ENCODE data around the gene FNBP1. TPM values are rescaled to one million over a fixed set of nuclear protein-coding genes. Genes with fewer than 3 reads are reported as not detected.
A peak's percentile ranks its signal among the peaks of the same experiment; 100 is the strongest.
"Not testable (repeated sequence)": the region's sequence is repeated elsewhere in the genome, so short reads cannot be mapped to it uniquely, and the experiment has no call there.

Gene FNBP1
- total RNA-seq, 1 experiment from 2014 or later, result 43.6 TPM

DNA sequence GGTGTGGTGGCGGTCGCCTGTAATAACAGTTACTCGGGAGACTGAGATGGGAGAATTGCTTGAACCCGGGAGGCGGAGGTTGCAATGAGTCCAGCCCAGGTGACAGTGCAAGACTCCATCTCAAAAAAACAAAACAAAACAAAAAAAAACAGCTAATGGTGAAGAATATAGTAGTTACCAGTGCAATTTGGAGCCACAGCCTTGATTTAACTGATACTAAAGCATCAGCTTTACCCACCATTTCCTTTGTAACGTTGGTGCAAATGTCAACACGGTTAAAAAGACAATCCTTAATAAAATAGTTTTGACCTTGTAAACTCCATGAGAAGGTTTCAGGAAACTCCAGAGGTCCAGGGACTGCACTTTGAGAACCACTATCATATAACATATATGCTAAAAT, 41.8 kb downstream of the FNBP1 start:
- Mint-ChIP-seq H3K9me3 (no peaks in the 10 kb centered on the region), H3K4me3 (no peak overlapping the region), H3K27me3 (ENCODE audit: low read depth) (no peaks in the 10 kb centered on the region), H3K36me3 (no peaks in the 10 kb centered on the region), H3K4me1 (peaks cover 13% of the 10 kb centered on the region), H3K27ac (no peak overlapping the region)
- CTCF ChIA-PET, result no interaction called here
- TF ChIP-seq, protein P1, sequence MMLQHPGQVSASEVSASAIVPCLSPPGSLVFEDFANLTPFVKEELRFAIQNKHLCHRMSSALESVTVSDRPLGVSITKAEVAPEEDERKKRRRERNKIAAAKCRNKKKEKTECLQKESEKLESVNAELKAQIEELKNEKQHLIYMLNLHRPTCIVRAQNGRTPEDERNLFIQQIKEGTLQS (CRISPR knock-in tag; conservative IDR thresholded peaks at IDR 0.05), result no peak
- TF ChIP-seq, protein P2, sequence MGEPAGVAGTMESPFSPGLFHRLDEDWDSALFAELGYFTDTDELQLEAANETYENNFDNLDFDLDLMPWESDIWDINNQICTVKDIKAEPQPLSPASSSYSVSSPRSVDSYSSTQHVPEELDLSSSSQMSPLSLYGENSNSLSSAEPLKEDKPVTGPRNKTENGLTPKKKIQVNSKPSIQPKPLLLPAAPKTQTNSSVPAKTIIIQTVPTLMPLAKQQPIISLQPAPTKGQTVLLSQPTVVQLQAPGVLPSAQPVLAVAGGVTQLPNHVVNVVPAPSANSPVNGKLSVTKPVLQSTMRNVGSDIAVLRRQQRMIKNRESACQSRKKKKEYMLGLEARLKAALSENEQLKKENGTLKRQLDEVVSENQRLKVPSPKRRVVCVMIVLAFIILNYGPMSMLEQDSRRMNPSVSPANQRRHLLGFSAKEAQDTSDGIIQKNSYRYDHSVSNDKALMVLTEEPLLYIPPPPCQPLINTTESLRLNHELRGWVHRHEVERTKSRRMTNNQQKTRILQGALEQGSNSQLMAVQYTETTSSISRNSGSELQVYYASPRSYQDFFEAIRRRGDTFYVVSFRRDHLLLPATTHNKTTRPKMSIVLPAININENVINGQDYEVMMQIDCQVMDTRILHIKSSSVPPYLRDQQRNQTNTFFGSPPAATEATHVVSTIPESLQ (CRISPR knock-in tag; IDR thresholded peaks at IDR 0.05), result no peak
- no peak for TF ChIP-seq TP53 (CRISPR knock-in tag; IDR thresholded peaks at IDR 0.05)
- DNase-seq (ENCODE audit: low spot score) (no peak), ATAC-seq (no peak)
- POLR2A ChIA-PET, result no interaction called here

- ChIA-PET POLR2A (interaction anchor here (0.6 to 0.7 kb wide), 2 partner anchors 20 to 1247 kb away, joined by 3 read pairs; no protein-coding TSS in a partner anchor), CTCF (no interaction called here)
- Mint-ChIP-seq H3K36me3 (peaks cover under 1% of the 10 kb centered on the region; the same call in 1 of the 2 replicates), H3K9me3 (no peaks in the 10 kb centered on the region), H3K4me3 (no peak overlapping the region), H3K27ac (peak overlapping the region; percentile 43; the same call in 1 of the 2 replicates), H3K27me3 (ENCODE audit: low read depth) (no peaks in the 10 kb centered on the region), H3K4me1 (peaks cover 19% of the 10 kb centered on the region)
- TF ChIP-seq RELA (CRISPR knock-in tag; IDR thresholded peaks at IDR 0.05; ENCODE audit: borderline replicate concordance), result no peak
- TF ChIP-seq, protein P3, sequence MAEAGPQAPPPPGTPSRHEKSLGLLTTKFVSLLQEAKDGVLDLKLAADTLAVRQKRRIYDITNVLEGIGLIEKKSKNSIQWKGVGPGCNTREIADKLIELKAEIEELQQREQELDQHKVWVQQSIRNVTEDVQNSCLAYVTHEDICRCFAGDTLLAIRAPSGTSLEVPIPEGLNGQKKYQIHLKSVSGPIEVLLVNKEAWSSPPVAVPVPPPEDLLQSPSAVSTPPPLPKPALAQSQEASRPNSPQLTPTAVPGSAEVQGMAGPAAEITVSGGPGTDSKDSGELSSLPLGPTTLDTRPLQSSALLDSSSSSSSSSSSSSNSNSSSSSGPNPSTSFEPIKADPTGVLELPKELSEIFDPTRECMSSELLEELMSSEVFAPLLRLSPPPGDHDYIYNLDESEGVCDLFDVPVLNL (CRISPR knock-in tag; IDR thresholded peaks at IDR 0.05; ENCODE audit: borderline replicate concordance, low read depth), result no peak
- no peak for TF ChIP-seq ELF4 (CRISPR knock-in tag; IDR thresholded peaks at IDR 0.05; ENCODE audit: low read depth)
- no peak for TF ChIP-seq FOXP1 (CRISPR knock-in tag; IDR thresholded peaks at IDR 0.05; ENCODE audit: borderline replicate concordance)
- ATAC-seq (no peak), DNase-seq (ENCODE audit: low spot score) (no peak)
These were observed 43.9 kb downstream of the FNBP1 start for GRCh38 chr9:129999141-129999510.

GRCh38 chr9:129998491-129999140, 44.4 kb downstream of the FNBP1 start:
- peak overlapping the region; percentile 43 for H3K27ac Mint-ChIP-seq
- CTCF ChIA-PET, result interaction anchor here (0.7 kb wide), 1 partner anchor 31 kb away, joined by 3 read pairs; no protein-coding TSS in a partner anchor
- no peak for DNase-seq (ENCODE audit: low spot score)

DNA sequence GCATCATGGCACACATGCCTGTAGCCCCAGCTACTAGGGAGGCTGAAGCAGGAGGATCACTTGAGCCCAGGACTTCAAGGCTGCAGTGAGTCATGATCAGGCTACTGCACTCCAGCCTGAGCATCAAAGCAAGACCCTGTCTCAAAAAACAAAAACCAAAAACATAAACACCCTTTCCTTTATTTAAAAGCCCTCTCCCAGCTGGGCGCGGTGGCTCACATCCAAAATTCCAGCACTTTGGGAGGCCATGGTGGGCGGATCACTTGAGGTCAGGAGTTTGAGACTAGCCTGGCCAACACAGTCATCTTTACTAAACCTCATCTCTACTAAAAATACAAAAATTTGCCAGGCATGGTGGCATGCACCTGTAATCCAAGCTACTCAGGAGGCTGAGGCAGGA, 45.3 kb downstream of the FNBP1 start:
- POLR2A ChIA-PET, result interaction anchor here (0.7 kb wide), 1 partner anchor 216 kb away, joined by 5 read pairs; no protein-coding TSS in a partner anchor
- H3K27ac Mint-ChIP-seq; DNase-seq (ENCODE audit: low spot score); CTCF ChIA-PET; H3K4me3 Mint-ChIP-seq; ATAC-seq; H3K27me3 Mint-ChIP-seq (ENCODE audit: low read depth); H3K9me3 Mint-ChIP-seq; H3K36me3 Mint-ChIP-seq: not testable (repeated sequence)
- H3K4me1 Mint-ChIP-seq, result peaks cover 15% of the 10 kb centered on the region

More at GRCh38 chr9:129998491-129999140, 44.4 kb downstream of the FNBP1 start:
- ATAC-seq, result no peak
- no peaks in the 10 kb centered on the region for H3K27me3 Mint-ChIP-seq (ENCODE audit: low read depth)
- peaks cover 19% of the 10 kb centered on the region for H3K4me1 Mint-ChIP-seq
- no peak overlapping the region for H3K4me3 Mint-ChIP-seq
- H3K36me3 Mint-ChIP-seq, result peaks cover 4% of the 10 kb centered on the region; the same call in 1 of the 2 replicates
- TF ChIP-seq ATF1 (CRISPR knock-in tag; IDR thresholded peaks at IDR 0.05) (no peak), NR1H2 (CRISPR knock-in tag; IDR thresholded peaks at IDR 0.05) (no peak), GTF2I (CRISPR knock-in tag; conservative IDR thresholded peaks at IDR 0.05) (no peak), GABPB1 (CRISPR knock-in tag; IDR thresholded peaks at IDR 0.05) (no peak), ZNF121 (CRISPR knock-in tag; IDR thresholded peaks at IDR 0.05) (no peak), ZBTB43 (CRISPR knock-in tag; IDR thresholded peaks at IDR 0.05) (no peak)
- TF ChIP-seq, protein P3 (CRISPR knock-in tag; IDR thresholded peaks at IDR 0.05; ENCODE audit: borderline replicate concordance, low read depth), result no peak
- no peaks in the 10 kb centered on the region for H3K9me3 Mint-ChIP-seq
- POLR2A ChIA-PET, result no interaction called here
